GM11168 (cell line): ENCODE measurements around the gene TNFSF13.
"Not testable (repeated sequence)": the region's sequence is repeated elsewhere in the genome, so short reads cannot be mapped to it uniquely, and the experiment has no call there.

Experiments
- in situ Hi-C: fragments of 300-500 bp; cut with MboI; formaldehyde crosslinking; loops from one replicate; pipeline ENCODE4 v1.12.0; 2022; ENCODE audit warnings: low sequenced_read_pairs; ENCODE audit not compliant: unreplicated experiment

The TNFSF13 gene

DNA sequence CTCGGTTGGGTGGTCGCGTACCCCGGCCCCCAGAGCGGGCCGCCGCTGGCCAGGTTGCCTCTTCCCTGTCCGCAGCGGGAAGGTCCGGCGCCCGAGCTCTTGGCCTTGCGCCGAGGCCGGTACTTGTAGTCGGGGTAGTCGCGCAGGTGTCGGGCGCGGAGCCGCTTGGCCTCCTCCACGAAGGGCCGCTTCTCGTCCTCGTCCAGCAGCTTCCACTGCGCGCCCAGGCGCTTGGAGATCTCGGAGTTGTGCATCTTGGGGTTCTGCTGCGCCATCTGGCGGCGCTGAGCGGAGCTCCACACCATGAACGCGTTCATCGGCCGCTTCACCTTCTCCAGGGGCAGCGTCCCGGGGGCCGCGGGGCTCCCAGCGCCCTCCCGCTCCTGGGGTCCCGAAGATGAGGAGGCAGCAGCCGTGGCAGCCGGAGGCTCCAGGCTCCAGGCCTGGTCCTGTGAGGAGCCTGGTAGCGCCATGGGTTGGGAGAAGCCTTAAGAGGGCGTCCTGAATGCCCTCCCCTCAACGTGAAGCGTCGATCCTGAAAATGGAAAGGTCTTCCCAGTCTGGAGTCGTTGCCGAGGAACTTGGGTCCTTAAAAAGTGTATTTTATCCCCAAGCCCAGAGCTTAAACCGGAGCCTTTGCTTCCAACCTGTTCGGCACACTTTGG, 30.8 kb downstream of the TNFSF13 start:
- in situ Hi-C loops: no loop called here

DNA sequence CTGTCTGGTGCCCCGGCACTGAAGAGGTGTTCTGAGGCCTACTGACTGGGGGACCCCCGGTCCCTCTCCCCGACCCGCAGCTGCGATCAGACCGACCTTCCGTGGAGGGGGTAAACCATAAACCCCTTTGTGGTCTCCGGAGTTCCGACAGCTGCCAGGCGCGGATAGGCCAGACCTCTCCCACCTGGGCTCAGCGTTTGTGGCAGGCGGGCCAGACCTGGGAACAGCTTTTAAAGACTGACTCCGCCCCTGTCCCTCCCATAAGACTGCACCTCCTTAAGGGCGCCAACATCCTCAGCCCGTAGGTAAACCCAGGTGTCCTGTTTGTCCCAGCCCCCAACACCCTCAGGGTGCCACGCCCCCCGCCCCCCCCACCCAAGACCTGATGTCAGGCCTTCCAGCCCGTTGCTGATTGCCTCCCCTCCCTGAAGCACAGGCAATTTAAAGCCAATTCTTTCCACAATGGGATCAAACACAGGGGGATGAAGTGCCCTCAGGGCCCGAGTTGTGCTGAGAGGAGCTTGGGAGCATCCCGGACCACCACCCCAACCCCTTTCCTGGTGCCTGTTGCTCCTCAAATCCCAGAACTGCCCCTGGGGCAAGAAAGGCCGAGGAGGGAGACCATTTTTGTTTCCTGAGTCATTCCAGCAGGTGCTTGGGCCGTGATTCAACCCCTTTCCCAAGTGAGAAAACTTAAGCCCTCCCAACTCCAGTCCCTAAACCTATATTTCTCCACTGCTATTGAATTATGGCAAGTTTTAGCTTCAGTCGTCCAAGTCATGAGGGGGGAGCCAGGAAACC, 31.5 kb downstream of the TNFSF13 start, which contains the start of gene SOX15:
TSS of gene SOX15 (minus strand) at position 204 of the 801 bp plus-strand sequence. CDS start 418 bp downstream, outside the sequence.
- in situ Hi-C loops: no loop called here

DNA sequence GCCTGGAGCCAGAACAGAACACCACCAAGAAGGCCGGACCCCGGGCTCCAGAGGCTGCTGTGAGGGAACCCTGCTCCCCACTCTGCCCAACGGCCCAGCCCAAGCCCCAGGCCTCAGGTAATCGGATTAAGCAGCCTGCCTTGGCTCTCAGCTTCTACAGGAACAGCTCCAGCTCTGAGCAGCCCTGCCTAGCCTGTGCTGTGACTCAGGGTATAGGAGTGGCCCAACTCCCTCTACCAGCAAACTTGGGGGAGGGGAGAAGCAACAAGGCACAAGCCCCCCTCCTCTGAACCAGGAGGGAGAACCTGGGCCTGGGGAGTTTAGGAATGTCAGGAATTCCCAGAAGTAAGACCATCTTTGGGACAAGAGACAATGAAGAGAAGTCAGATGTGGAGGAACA, 32.2 kb downstream of the TNFSF13 start:
- in situ Hi-C loops: no loop called here

DNA sequence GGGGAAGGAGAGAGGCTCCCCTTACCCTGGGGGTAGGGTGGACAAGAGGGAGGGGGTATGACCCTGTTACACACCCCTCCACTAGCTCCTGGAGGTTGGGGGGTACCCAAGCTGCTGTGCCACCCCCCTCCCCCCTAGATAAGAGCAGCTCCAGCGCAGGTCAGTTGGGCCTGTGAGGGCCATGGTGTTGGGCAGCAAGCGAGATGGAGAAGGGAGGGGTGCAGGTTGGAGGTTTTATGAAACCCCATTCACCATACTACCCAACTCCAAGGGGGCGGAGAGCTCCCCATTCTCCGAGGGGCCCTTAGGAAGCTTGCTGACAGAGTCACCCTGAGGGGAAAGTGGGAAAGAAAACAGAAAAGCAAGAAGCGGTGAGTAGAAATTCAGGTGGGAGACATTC, 33.0 kb downstream of the TNFSF13 start:
- in situ Hi-C loops: no loop called here

DNA sequence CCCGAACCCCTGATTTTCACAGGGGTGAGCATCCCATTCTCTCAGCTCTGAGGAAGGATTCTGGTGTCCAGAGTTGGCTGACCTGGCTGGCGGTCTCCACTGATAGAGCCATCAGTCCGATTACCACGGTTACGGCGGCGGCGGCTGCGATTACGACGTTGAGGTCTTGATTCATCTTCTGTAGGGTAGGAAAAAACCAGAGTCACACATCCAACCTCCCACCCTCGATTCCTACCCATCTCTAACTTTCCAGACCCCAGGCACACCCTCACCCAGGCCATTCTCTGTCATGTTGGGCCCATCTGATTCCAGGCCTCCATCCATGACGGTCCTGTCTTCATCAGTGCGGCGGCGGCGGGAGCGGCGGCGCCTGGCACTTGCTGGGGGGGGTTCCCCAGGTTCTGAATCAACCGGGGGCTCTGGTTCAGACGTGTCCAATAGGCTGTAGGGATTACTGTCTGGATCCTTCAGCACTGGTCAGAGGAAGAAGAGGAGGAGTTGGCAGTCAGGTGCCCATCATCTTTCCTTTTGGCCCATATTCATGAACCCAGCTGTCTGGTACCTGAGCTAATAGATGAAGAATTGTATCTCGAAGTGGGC, 34.0 kb downstream of the TNFSF13 start:
- in situ Hi-C loops: no loop called here

DNA sequence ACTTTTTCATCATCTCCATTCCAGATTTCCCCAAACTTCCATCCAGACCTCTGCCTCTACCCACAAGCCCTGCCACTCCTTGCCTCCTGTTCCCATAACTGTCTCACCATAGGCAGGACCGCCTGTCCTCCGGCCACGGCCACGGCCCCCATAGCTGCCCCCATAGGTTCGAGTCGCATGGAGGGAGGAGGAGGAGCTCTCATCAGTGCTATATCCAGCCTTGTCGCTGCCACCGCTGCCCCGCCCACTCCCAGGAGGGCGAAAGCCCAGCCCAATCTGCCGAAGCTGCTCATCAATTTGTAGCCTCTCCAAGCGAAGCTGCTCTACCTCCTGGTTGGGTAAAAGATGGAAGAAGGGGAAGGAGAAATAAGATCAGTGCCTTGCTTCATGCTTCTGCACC, 34.7 kb downstream of the TNFSF13 start:
- in situ Hi-C loops: no loop called here

DNA sequence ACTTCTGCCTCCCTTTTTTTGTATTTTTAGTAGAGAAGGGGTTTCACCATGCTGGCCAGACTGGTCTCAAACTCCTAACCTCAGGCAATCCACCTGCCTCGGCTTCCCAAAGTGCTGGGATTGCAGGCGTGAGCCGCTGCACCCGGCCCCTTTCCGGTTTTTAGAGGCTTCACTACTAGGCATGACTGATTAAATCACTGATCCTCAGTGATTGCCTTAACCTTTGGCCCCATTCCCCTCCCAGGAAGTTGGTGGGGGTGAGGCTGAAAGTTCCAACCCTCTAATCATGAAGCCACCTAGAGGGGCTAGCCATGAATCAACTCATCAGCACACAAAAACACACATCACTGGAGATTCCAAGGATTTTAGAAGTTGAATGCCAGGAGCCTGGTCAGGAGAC, 39.0 kb downstream of the TNFSF13 start:
- in situ Hi-C loops: not testable (repeated sequence)

DNA sequence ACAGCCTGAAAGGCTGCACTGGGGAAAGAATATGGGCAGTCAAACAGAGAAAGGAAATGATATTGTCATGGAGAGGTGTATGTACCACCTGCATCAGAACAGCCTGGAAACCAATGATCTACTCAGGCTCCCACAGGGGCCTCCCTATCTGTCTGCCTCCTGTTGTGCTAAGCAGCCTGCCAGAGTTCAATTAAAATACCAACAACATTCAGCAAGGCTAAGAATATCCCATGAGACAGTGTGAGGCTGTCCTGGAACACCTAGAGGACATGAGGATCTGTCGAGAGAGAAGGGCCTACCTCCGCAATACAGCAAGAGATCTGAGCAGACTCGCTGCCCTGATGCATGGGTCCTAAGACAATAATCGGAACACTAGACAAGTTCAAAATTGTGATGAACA, 47.7 kb downstream of the TNFSF13 start:
- in situ Hi-C loops: no loop called here

DNA sequence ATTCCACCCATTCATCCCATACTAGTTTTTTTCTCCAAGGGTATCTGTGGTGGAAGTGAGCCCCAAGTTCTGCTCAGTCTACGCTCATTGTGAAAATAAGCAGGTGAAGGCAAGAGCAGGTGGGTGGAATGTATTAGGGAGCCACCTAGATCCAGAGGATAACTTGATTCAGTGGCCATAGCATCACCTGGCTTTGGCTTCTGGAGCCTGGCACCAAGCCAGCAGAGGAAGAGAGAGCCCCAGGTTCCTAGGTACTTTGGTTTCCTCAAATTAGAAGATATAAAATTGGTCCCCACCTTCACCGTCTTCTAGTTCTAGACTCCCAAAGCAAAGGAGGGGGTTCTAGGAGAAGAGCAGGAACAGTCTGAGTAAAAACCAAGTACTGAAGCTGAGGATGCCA, 52.1 kb downstream of the TNFSF13 start:
- in situ Hi-C loops: no loop called here
